ENCODE data around the gene POMP. TPM values are rescaled to one million over a fixed set of nuclear protein-coding genes. Genes with fewer than 3 reads are reported as not detected.

POMP gene
- total and polyA plus RNA-seq, 2 donors (not counting 1 experiment from before 2014, with no cell fraction given): 67.7 to 149 TPM

- DNase-seq (ENCODE audit: low read depth in 2 of 2): no peak
- no peak overlapping the region for H2AFZ ChIP-seq (ENCODE audit: low read length)
- TF ChIP-seq EZH2 (IDR thresholded peaks at IDR 0.05; ENCODE audit: low read length, missing control alignments) (no peak), CTCF (conservative IDR thresholded peaks at IDR 0.05 in 1 of 2, IDR thresholded peaks at IDR 0.05 in 1 of 2; ENCODE audit: low read depth in 1 of 2, low read length in 2 of 2) (no peak)
Observed at GRCh38 chr13:28697441-28697840, 38.5 kb downstream of the POMP start.

GRCh38 chr13:28699246-28699645 is 40.3 kb downstream of the POMP start:
- Histone ChIP-seq H3K79me2 (ENCODE audit: control insufficient read depth, insufficient read depth, low read length) (no peaks in the 10 kb centered on the region), H3K27ac (ENCODE audit: insufficient read depth, low read length) (no peak overlapping the region), H3K27me3 (ENCODE audit: control insufficient read depth, insufficient read depth, low read length) (no peaks in the 10 kb centered on the region), H3K4me1 (ENCODE audit: control insufficient read depth, extremely low read depth, insufficient read depth, low read length) (no peaks in the 10 kb centered on the region), H3K9me3 (ENCODE audit: control insufficient read depth, insufficient read depth, low read depth, low read length) (no peaks in the 10 kb centered on the region), H4K20me1 (ENCODE audit: control insufficient read depth, extremely low read depth, insufficient read depth, low read length) (no peaks in the 10 kb centered on the region), H3K4me3 (replicated peaks in 1 of 4; ENCODE audit: control extremely low read depth in 1 of 4, insufficient read depth in 1 of 4, low read depth in 3 of 4, low read length in 4 of 4) (no peak overlapping the region), H2AFZ (ENCODE audit: low read length) (no peak overlapping the region), H3K4me2 (ENCODE audit: extremely low read depth, insufficient read depth, low read length) (no peak overlapping the region), H3K36me3 (ENCODE audit: control insufficient read depth, insufficient read depth, low read length) (no peaks in the 10 kb centered on the region), H3K9ac (ENCODE audit: insufficient read depth, low read length) (no peak overlapping the region)
- TF ChIP-seq EZH2 (IDR thresholded peaks at IDR 0.05; ENCODE audit: low read length, missing control alignments) (no peak), CTCF (conservative IDR thresholded peaks at IDR 0.05 in 1 of 2, IDR thresholded peaks at IDR 0.05 in 1 of 2; ENCODE audit: low read depth in 1 of 2, low read length in 2 of 2) (no peak)
- no peak for DNase-seq (ENCODE audit: low read depth in 2 of 2)

More at GRCh38 chr13:28697441-28697840, 38.5 kb downstream of the POMP start:
- Histone ChIP-seq H3K36me3 (ENCODE audit: control insufficient read depth, insufficient read depth, low read length) (no peaks in the 10 kb centered on the region), H3K4me2 (ENCODE audit: extremely low read depth, insufficient read depth, low read length) (no peak overlapping the region), H3K27ac (ENCODE audit: insufficient read depth, low read length) (no peak overlapping the region), H3K4me3 (replicated peaks in 1 of 4; ENCODE audit: control extremely low read depth in 1 of 4, insufficient read depth in 1 of 4, low read depth in 3 of 4, low read length in 4 of 4) (no peak overlapping the region), H3K9me3 (ENCODE audit: control insufficient read depth, insufficient read depth, low read depth, low read length) (no peaks in the 10 kb centered on the region), H3K27me3 (ENCODE audit: control insufficient read depth, insufficient read depth, low read length) (no peaks in the 10 kb centered on the region), H4K20me1 (ENCODE audit: control insufficient read depth, extremely low read depth, insufficient read depth, low read length) (no peaks in the 10 kb centered on the region), H3K9ac (ENCODE audit: insufficient read depth, low read length) (no peak overlapping the region), H3K79me2 (ENCODE audit: control insufficient read depth, insufficient read depth, low read length) (no peaks in the 10 kb centered on the region), H3K4me1 (ENCODE audit: control insufficient read depth, extremely low read depth, insufficient read depth, low read length) (no peaks in the 10 kb centered on the region)

GRCh38 chr13:28704282-28704681 is 45.4 kb downstream of the POMP start:
- no peak for DNase-seq (ENCODE audit: low read depth in 2 of 2)
- Histone ChIP-seq H3K79me2 (ENCODE audit: control insufficient read depth, insufficient read depth, low read length) (no peaks in the 10 kb centered on the region), H3K4me3 (replicated peaks in 1 of 4; ENCODE audit: control extremely low read depth in 1 of 4, insufficient read depth in 1 of 4, low read depth in 3 of 4, low read length in 4 of 4) (no peak overlapping the region), H3K4me2 (ENCODE audit: extremely low read depth, insufficient read depth, low read length) (no peak overlapping the region), H3K27me3 (ENCODE audit: control insufficient read depth, insufficient read depth, low read length) (no peaks in the 10 kb centered on the region), H3K27ac (ENCODE audit: insufficient read depth, low read length) (no peak overlapping the region), H3K4me1 (ENCODE audit: control insufficient read depth, extremely low read depth, insufficient read depth, low read length) (peaks cover 2% of the 10 kb centered on the region), H4K20me1 (ENCODE audit: control insufficient read depth, extremely low read depth, insufficient read depth, low read length) (no peaks in the 10 kb centered on the region), H3K36me3 (ENCODE audit: control insufficient read depth, insufficient read depth, low read length) (no peaks in the 10 kb centered on the region), H2AFZ (ENCODE audit: low read length) (no peak overlapping the region), H3K9ac (ENCODE audit: insufficient read depth, low read length) (no peak overlapping the region), H3K9me3 (ENCODE audit: control insufficient read depth, insufficient read depth, low read depth, low read length) (no peaks in the 10 kb centered on the region)
- TF ChIP-seq EZH2 (IDR thresholded peaks at IDR 0.05; ENCODE audit: low read length, missing control alignments) (no peak), CTCF (conservative IDR thresholded peaks at IDR 0.05 in 1 of 2, IDR thresholded peaks at IDR 0.05 in 1 of 2; ENCODE audit: low read depth in 1 of 2, low read length in 2 of 2) (no peak)
